ENCODE measurements around the gene KLHDC3.

The KLHDC3 gene

GRCh38 chr6:43009124-43009523 is 4.9 kb upstream of the KLHDC3 start:
- no peak overlapping the region for H3K4me3 ChIP-seq (replicated peaks; ENCODE audit: low read depth, low read length)
- peak; percentile 60 for TF ChIP-seq CTCF (IDR thresholded peaks at IDR 0.05; ENCODE audit: low read length, missing control alignments)
- DNase-seq (ENCODE audit: low read depth), result peak; percentile 59

GRCh38 chr6:43011207-43011606 is 2.8 kb upstream of the KLHDC3 start:
- no peak for DNase-seq (ENCODE audit: low read depth)
- H3K4me3 ChIP-seq (replicated peaks; ENCODE audit: low read depth, low read length), result no peak overlapping the region
- no peak for TF ChIP-seq CTCF (IDR thresholded peaks at IDR 0.05; ENCODE audit: low read length, missing control alignments)

- no peak for TF ChIP-seq CTCF (IDR thresholded peaks at IDR 0.05; ENCODE audit: low read length, missing control alignments)
- peak overlapping the region; percentile 84 for H3K4me3 ChIP-seq (replicated peaks; ENCODE audit: low read depth, low read length)
- DNase-seq (ENCODE audit: low read depth), result no peak
These were observed 1.7 kb upstream of the KLHDC3 start for GRCh38 chr6:43012364-43012763.

- peak; percentile 23 for DNase-seq (ENCODE audit: low read depth)
- H3K4me3 ChIP-seq (replicated peaks; ENCODE audit: low read depth, low read length), result peak overlapping the region; percentile 84
- TF ChIP-seq CTCF (IDR thresholded peaks at IDR 0.05; ENCODE audit: low read length, missing control alignments), result no peak
These were observed 779 bp upstream of the KLHDC3 start for GRCh38 chr6:43013097-43013842.

GRCh38 chr6:43014434-43014909 is 423 bp downstream of the KLHDC3 start:
- DNase-seq (ENCODE audit: low read depth), result peak; percentile 46
- TF ChIP-seq CTCF (IDR thresholded peaks at IDR 0.05; ENCODE audit: low read length, missing control alignments), result no peak
- peak overlapping the region; percentile 84 for H3K4me3 ChIP-seq (replicated peaks; ENCODE audit: low read depth, low read length)

- DNase-seq (ENCODE audit: low read depth), result no peak
- TF ChIP-seq CTCF (IDR thresholded peaks at IDR 0.05; ENCODE audit: low read length, missing control alignments), result no peak
- no peak overlapping the region for H3K4me3 ChIP-seq (replicated peaks; ENCODE audit: low read depth, low read length)
These were observed 2.3 kb downstream of the KLHDC3 start for GRCh38 chr6:43016176-43016942.

All from fibroblast of pulmonary artery (primary cell).